HG03432 (cell line): ENCODE data around the gene MAN1C1.

Experiments
- ATAC-seq: cut with Tn5 transposase; IDR thresholded peaks from one replicate; pipeline ENCODE4 v1.9.1; 2021; ENCODE audit warnings: mild to moderate bottlenecking, moderate library complexity; ENCODE audit not compliant: unreplicated experiment

MAN1C1 gene

DNA sequence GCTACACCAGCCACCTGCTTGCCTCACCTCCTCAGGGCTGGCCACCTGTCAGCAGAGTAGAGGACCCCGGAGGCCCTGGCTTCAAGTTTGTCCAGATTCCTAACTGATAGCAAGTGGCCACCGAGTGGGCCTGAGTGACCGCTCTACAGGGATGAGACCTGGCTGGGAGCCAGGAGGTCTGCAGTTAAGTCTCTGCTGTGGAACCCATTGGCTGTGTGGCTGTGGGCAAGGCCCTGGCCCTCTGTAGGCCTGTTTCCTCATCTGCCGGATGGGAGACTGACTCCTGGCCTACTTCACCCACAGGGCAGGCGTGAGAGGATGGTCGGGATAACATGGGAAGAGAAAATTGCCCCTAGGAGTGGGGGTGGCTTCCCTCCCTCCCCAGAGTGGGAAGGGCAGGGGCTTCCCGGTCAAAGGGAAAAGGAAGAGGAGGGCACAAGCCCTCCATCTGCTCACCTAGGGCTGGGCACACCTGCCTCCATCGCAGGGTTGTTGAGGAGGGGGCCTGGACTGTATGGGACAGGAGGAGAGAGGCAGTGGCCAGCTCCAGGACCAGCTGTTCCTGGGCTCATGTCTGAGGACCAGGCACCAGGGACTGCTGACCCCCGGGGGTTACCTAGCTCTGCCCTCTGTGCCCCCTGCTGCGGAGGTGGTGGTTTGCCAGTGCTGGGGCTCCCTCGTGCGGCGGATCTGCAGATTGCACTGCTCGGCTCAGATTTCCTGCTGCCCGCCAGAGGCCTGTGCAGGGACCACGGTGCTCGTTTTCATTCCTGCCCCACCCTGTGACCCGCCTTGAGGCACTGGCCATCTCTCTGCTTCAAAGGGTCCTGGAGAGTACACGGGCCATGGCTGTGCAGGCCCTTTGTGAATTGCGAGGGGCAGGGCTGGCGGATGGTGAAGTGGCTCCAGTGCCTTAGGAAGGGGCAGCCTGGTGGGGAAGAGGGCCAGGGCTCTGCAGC is 194.0 kb downstream of the MAN1C1 start:
- ATAC-seq: peak; percentile 48

DNA sequence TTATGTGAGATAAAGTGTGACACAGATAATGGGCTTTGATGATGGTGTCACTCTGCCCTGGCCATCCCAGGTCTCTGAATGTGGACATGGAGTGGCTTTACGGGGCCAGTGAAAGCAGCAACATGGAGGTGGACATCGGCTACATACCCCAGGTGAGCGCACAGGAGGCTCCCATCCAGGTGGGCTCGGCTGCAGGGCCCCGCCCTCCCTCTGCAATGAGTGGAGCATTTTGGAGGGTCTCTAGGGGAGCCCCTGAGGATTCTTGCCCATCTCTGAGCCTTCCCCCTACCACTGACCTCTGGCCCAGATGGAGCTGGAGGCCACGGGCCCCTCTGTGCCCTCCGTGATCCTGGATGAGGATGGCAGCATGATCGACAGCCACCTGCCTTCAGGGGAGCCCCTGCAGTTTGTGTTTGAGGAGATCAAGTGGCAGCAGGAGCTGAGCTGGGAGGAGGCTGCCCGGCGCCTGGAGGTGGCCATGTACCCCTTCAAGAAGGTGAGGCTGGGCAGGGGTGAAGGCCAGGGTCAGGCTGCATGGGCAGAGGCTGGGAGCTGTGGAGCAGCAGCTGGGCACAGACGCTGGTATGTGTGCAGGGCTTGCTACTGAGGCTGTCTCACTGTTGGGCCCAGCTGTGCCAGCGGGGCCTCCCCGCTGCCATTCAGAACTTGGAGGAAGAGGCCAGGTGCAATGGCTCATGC is 194.9 kb downstream of the MAN1C1 start:
- ATAC-seq: no peak

DNA sequence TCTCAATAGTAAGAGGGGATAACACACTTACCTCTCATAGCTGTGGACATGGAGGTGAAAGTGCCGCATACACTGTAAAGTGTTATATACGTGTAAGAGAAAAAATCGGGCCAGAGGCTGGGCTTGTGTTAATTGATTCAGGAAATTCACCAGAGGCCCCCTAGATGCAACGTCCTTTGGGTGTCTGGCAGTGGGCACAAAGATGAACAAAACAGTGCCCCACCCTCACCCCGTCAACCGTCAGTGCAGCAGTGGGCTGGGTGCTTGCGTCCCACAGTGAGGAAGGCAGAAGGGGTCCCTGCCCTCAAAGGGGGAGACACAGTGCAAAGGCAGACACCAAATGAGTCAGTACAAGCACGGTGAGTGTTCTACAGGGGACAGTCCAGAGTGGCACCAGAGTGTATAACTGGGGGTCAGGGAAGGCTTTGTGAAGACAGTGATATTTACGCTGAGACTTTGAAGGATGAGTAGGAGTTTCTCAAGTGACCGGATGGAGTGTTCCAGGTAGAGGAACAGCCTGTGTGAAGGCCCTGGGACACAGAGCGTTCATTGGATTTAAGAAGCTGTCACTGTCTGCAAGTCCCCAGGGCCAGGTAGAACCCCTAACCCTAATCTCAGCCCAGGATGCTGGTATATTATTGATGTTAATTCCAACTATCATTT is 196.6 kb downstream of the MAN1C1 start:
- ATAC-seq: no peak

DNA sequence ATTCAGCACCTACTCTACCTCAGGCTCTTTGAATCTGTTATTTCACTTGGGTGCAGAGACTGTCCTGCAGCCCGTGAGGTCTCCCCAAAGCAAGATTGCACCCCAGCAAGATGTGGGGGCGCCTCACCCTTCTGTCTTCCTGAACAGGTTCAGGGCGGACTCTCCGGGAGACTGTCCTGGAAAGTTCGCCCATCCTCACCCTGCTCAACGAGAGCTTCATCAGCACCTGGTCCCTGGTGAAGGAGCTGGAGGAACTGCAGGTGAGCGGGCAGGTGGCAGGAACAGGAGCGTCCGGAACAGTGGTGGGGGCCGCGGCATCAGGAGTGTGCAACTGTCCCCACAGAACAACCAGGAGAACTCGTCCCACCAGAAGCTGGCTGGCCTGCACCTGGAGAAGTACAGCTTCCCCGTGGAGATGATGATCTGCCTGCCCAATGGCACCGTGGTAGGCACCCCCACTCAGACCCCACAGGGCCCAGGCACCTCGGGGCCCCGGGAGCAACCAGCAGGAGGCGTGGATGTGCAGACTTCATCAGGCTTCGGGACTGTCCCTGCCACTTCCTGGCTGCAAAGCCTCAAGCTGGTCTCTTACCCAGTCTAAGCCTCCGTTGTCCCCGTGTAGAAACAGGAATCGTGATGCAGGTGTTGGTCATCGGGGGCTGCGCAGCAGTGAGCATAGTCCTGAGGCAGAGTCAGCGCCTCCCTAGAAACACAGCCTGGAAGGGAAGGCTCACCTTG is 197.3 kb downstream of the MAN1C1 start:
- ATAC-seq: no peak

DNA sequence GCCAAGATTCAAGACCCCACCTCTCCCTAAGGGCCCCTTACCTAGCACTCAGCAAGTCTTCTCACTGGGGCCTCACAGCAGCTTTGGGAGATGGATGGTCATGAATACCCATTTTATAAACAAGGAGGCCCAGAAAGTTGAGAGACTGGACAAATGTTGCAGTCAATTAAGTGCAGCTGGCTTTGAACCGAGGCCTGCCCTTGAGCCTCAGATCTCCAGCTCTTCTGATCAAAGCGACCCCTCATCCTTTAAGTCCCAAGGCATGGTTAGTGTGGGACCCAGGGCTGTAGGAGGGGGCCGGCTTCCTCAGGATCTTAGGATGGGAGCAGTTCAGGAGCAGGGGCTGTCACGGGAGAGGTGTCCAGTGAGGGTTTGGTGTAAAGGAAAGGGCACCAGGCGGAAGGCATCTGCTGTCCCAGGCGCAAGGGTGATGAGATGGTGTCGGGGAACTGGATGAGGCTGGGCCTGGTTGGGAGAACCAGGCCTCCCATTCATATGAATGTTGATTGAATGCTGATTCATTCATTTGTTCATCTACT is 198.0 kb downstream of the MAN1C1 start:
- no peak for ATAC-seq

DNA sequence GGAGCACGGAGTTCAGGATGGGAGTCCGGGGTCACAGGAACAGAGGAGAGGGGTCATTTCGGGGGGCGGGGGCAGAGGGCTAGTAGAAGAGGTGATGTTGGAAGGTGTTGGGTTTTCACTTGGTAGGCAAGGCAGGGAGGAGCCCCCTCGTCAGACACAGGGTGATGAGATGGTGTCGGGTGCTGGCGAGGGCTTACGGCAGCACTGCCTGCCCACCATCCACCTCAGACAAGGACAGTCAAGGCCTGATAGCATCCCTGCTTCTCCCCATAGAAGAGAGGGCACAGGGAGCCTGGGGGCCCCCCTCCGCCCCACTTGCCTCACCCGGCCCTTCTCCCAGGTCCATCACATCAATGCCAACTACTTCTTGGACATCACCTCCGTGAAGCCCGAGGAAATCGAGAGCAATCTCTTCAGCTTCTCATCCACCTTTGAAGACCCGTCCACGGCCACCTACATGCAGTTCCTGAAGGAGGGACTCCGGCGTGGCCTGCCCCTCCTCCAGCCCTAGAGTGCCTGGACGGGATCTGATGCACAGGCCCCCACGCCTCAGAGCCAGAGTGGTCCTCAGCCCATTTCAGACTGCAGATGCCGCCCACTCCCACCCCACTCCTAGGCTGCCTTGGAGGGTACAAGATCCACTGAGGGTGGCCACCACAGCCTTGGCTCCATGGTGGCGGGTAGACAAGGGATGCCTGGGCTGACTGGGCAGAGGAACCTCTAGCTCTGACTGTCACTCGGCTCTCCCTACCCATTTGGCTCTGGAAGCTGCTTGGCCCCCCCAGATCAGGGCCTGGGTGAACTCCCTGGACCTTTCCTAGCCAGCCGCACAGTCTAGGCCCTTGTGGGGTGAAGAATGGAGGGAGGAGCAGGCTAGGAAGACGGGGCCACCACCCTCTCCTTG is 198.9 kb downstream of the MAN1C1 start:
- no peak for ATAC-seq

DNA sequence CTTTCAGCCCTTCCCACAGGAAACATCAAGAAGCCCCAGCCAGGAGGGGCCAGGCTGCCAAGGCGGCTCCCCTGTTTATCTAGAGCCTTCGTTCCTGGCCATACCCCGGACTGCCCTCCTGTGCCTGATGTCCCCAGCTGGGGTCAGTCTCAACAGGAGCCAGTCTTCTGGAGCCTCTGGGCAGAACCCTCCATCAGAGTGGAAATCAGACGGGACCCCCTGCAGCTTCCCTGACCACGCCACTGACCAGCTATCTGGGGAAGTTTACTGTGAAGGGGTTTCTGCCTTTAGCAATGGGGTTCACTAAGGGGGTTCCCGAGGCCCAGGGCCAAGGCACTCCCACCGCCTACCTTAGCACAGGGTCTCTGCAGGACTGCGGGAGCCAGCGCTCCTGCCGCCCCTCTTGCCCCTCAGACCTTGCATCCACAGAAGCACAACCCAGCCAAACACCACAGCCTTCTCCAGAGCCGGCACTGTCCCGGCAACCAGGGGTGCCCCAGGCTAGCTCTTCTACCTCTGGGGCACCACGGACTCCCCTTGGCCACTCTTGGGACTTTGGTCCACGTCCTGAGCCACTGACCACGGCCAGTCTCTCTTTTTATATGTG is 199.6 kb downstream of the MAN1C1 start:
- no peak for ATAC-seq

DNA sequence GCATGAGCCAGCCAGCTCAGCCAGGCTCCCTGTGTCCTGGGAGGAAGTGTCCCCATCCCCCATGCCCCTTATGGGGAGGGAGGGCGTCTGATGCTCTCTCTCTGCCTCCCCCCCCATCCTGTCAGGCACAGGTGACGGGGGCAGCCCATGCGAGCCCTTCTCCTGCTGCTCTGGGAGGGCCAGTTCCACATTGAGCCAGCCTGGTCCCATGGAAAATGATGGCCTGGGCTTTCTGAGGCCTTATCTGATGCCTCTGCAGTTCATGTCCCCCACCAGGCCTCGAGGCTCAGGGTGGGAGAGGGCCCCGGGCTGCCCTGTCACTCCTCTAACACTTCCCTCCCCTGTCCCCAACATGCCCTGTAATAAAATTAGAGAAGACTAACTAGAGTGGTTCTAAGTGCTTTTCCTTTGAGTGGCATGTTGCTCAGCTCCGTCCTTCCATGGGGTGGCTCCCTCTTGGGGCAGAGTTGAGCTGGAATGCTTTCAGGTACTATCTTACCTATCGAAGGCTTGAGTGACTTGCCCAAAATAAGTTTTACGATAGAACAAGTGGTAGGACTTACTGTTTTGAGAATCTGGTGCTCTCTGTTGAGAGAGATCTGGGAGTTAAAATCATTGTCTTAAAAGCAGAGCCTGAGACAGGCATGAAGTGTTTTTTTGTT is 201.4 kb downstream of the MAN1C1 start:
- no peak for ATAC-seq

DNA sequence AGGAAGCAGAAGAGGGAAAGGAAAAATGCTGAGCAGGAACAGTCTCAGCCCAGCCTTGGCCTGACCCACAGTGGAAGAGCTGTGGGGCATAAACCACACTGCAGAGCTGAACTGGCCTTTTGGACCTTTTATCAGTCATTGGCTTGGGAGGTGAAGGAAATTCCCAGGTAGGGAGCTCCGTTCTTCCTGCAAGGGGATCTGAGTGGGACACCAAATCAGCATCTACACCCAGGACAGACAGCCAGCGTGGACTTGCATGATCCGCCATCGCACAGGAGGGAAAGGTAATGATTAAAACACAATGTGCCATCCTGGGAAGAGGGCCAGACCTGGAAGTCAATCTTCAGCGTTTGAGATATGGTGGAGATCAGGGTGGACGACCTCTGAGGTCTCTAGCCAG is 202.0 kb downstream of the MAN1C1 start:
- no peak for ATAC-seq

DNA sequence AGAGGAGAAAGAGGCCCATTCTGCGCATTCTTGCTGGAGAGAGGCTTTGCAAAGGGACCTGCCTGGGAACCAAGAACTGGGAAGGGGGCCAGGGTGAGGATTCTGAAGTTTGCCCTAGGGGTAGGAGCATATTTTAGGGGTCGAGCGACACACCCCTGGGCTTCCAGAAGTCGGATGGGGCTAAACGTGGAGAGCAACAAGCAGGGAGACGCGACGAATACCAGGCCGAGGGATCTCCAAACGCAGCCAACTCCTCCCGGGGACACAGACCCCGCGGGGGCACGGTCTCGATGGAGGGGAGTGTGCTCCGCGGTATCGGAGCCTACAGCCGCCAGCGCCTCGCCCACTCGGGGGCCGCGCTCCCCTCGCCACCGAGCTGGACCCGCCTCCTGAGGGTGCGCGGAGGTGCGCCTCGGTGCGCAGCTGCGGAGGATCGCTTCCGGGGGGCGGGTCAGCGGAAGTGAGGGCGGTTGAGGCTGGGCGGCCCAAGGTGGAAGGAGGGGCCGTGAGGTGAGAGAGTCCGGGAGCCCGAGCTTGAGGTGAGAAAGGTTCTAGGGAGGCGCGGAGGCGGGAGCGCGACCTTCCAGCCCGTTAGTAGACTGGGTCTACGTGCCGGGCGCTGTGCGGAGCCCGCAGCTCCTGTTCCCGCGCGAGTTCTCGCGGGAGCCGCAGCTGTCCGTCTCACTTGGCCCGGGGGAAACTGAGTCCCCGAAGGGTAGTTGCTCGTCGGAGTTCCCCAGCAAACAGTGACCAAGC is 203.1 kb downstream of the MAN1C1 start, which contains the start of gene MTFR1L:
TSS of gene MTFR1L (plus strand) at position 464 of the 756 bp plus-strand sequence. CDS start 3,151 bp downstream, outside the sequence.
- ATAC-seq: peak; percentile 84

DNA sequence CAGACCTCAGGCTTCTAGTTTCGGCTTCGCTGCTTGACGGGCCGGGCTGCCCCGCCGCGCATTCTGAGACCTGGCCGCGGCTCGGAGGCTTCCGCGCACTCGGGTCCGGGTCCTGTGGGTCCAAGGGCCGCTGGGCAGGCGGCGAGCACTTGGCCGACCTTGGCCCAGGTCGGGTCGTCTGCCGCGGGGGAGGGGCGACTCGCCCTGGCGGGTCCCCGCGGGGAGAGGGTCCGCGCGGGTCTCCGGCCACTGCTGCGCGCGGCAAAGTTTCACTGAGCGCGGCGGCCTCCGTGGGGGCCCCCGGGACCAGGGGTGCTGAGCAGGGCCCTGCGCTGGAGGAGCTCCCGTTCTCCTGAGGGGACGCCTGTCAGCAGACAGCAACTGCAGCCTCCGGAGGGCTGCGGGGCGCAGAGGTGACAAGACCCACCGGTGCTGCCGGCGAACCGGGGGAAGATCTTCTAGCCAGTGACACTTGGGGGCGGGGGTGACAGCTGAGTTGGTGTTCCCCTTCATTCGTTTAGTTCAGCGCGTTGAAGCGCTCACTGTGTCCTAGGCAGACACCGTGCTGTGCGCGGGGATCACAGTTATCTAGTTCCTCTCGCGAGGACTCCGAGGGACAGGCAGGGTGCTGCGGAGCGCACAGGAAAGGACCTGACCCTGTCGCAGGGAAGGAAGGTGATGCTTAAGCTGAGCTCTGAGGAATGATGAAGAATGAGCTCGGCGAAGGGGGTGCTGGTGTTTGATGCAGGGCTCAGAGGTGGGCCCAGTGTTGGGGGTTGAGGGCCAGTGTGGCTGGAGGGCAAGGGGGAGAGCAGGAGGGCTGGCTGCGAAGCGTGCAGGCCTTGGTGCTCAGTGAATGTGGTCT is 203.9 kb downstream of the MAN1C1 start:
- peak; percentile 48 for ATAC-seq

DNA sequence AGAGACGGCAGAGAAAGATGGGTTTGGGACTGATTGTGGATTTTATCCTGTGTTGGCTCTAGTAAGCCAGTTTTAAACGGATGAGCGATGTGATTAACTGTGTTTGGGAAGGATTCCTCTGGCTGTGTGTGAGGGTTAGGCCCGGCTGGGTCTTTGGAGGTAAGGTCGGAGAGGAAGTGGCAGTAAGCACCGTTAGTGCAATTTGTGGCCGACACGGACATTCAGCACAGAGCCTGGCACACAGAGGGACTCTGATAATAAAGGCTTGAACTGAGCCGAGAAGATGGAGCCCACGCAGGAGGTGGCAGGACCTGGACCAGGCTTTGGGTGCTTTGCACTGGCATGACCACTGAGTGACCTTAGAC is 204.5 kb downstream of the MAN1C1 start:
- ATAC-seq: no peak

DNA sequence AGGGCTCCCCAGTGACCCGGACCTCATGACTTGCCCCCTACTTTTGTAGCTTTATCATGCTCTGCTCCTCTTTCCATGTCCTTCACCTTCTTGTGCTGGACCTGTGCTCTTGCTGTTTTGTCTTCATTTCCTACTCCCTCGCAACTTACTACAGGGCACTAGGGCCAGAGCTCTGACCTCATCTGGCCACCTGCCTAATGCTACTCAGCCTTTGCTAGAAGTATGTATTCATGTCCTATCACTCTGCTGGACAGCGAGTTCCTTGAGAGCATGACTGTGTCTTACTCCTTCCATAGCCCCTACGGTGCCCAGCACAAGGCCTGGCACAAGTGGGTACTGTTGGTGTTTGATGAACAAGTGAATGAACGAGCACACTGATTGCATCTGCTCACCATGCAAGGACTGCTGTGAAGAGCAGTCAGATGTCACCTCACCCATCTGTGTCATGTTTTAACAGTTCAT is 205.1 kb downstream of the MAN1C1 start:
- no peak for ATAC-seq

DNA sequence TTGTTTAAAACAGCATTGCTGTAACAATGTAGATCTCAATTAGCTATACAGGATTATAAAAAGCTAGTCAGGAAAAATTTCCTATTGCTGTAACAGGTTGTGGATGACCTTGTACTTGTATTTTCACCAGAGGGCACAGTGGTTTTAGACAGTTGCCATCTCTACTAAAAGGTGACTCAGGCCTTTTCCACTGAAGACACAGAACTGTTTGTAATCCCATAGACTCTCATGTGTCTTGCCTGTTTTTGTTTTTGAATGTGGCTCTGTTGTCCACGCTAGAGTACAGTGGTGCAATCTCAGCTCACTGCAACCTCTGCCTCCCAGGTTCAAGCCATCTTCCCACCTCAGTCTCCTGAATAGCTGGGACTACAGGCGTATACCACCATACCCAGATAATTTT is 209.0 kb downstream of the MAN1C1 start:
- no peak for ATAC-seq

DNA sequence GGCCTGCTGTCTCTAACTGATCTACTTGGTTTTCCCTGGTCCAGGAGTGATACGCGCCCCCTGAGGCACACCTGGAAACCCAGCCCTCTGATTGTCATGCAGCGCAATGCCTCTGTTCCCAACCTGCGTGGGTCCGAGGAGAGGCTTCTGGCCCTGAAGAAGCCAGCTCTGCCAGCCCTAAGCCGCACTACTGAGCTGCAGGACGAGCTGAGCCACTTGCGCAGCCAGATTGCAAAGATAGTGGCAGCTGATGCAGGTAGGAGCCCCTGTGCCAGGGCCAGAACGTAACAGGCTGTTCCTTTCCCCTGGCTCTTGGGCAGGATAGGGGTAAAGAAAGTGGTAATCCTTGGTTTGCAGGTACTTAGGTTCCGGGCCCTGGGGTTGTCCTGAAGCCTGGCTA is 210.0 kb downstream of the MAN1C1 start:
- ATAC-seq: no peak

DNA sequence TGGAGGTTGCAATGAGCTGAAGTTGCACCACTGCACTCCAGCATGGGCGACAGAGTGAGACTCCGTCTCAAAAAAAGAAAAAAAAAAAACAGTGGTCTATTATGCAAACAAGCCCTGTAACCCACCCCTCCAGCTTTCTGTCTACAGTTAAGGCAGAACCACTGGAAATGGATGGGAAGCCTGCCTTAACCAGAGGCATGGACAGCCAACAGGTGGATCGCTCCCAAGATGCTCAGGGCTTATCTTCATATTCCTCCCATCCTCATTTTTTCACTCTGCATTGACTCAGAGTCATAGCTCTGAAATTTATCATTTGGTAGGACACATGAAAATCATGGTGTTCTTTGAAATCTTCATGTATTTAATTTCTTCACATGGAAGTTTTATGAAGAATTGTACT is 211.9 kb downstream of the MAN1C1 start:
- no peak for ATAC-seq

DNA sequence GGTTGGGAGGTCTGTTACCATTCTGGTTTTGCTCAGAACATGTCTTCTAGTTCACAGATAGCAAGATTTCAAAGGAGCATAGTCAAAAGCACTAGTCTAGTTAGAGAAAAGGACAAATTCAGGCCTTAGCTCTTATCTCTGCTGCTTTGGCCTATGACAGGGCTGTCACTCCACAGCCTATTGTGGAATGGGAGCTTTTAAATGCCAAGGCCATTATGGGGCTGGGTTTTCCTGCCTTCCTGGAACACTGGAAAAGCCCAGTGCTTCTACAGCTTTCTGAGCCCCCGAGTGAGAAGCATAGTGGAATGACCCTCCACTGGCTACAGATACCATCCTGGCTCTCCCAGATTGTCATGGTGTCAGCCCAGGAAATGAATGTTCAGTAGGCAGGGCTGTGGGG is 212.5 kb downstream of the MAN1C1 start:
- ATAC-seq: no peak
